Psoas muscle (tissue), 8 donors: Measurements from ENCODE around the gene SLC15A4. TPM values are rescaled to one million over a fixed set of nuclear protein-coding genes. Genes with fewer than 3 reads are reported as not detected.

Experiments used
- ATAC-seq, 4 donors: fragments of 200-7000 bp; cut with Tn5 transposase; one replicate each; pipeline ENCODE4 v1.9.1; 2020; ENCODE audit warnings: moderate library complexity in 3 of 4, mild to moderate bottlenecking in 2 of 4
- DNase-seq, 2 donors: peaks; one replicate each; pipeline ENCODE4 v3.0.0-alpha.2; 2020
- H3K27ac ChIP-seq: fragments of 200-600 bp; one replicate; pipeline ENCODE4 v1.8.0; 2022
- H3K27me3 ChIP-seq, 3 donors: fragments of 200-600 bp in 1 of 3; one replicate each; pipeline versions ENCODE4 v1.6.1 to v1.8.0; 2013 to 2022; ENCODE audit warnings: low read length in 2 of 3, mild to moderate bottlenecking in 2 of 3, moderate library complexity in 1 of 3; ENCODE audit not compliant: insufficient read depth in 3 of 3
- H3K36me3 ChIP-seq, 2 donors: fragments of 200-600 bp in 1 of 2; one replicate each; pipeline versions ENCODE4 v1.6.1 to v1.8.0; 2013 to 2022; ENCODE audit warnings: low read depth in 1 of 2, mild to moderate bottlenecking in 1 of 2, moderate library complexity in 1 of 2; ENCODE audit not compliant: insufficient read depth in 1 of 2
- H3K4me1 ChIP-seq: fragments of 200-600 bp; one replicate; pipeline ENCODE4 v1.8.0; 2022
- H3K4me3 ChIP-seq: fragments of 200-600 bp; one replicate; pipeline ENCODE4 v1.8.0; 2022; ENCODE audit warnings: mild to moderate bottlenecking
- H3K9me3 ChIP-seq: fragments of 200-600 bp; one replicate; pipeline ENCODE4 v1.8.0; 2022
- WGBS, 3 donors: extraction: QIAGEN DNeasy Blood & Tissue Kit; methylation state at CpG; one replicate each; pipeline versions ENCODE4 v1.1.6 to v1.1.7; 2013; 5-methylcytosine and 5-hydroxymethylcytosine counted together
- intact Hi-C, 2 donors: fragments of 100-400 bp; cut with DNase I; formaldehyde crosslinking; loops; one replicate each; pipeline versions ENCODE4 v1.11.0 to v1.14.2; 2022
- polyA plus RNA-seq, 3 donors: library from polyadenylated mRNA; stranded (reverse); fragments of 200-250 nt; gene quantifications; one replicate each; pipeline ENCODE4 v1.2.3, GENCODE V29; 2013
- total RNA-seq, 4 donors: library from RNA; stranded (reverse); fragmentation: NEBNext Ultra II Directional in 2 of 4; extraction: Animal tissue kit (Norgen Biotek cat#: 25700) in 2 of 4; gene quantifications; one replicate each; pipeline versions ENCODE4 v1.2.1 to v1.2.4, GENCODE V29; 2021 to 2023
- TF ChIP-seq, protein P1 (sequence below): fragments of 200-600 bp; IDR thresholded peaks from one replicate; pipeline ENCODE4 v1.8.0; 2022; ENCODE audit warnings: antibody characterized with exemption
- donor health status: healthy with polysubstance abuse.
- donor health status: DM: no; HTN: no; CAD: no; lungs with moderate emphysema.
- donor health status: Bipolar disorder and iron deficiency.
- donor health status: healthy.
- donor health status: DM: yes; HTN: yes; CAD: no.
- donor health status: DM: no; HTN: no; CAD: no.
- donor health status: DM: no; HTN: no; CAD: no.
- donor health status: DM: yes; HTN: yes; CAD: no.

The SLC15A4 gene
- total and polyA plus RNA-seq, 7 donors, result 21.9 to 54.0 (median 30.2) TPM

DNA sequence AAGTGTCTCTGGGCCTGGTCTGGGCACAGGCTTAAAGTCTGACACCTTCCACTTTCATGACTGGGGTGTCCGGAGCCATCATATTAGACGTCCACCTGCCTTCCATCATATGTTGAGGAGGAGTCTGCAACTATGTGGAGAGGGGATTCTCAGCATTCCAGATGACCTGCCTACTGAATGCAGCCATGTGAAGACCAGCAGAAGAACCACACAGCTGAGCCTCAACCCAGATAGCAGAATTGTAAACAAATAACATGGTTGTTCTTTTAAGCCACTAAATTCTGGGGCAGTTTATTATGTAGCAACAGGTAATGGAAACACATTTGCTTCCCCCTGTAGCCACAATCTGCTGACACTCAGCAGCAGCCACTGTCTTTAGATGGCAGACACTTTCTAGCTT lies 4.0 kb upstream of the SLC15A4 start:
- WGBS, 3 donors, result 95 to 98% (median 96%) methylated on average over 2 of the region's 2 CpGs
- intact Hi-C loops, result no loop called here

DNA sequence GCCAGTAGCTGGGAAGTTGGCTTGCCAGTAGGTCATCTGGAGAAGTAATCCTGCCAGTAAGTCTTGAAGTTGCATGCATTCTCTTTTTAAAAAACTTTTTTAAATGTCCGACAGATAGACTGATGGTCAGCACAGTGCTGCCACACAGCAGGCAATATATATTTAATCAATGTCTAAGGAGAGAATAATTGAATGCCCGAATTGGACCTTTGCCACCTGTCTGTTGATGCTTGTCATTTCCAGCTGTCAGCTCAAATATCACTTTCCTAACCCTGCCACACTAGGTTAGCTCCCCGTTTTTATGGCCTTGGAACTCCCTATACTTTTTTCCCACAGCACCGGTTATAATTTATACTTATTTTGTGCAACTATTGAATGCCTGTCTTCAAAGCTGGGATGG lies 2.1 kb upstream of the SLC15A4 start:
- 18 to 30% (median 24%) methylated on average over 4 of the region's 4 CpGs for WGBS, 3 donors
- no peaks in the 10 kb centered on the region for H3K9me3 ChIP-seq
- no peak overlapping the region for H3K4me3 ChIP-seq
- no peak overlapping the region for H3K27ac ChIP-seq
- H3K27me3 ChIP-seq, result no peaks in the 10 kb centered on the region
- TF ChIP-seq, protein P1, sequence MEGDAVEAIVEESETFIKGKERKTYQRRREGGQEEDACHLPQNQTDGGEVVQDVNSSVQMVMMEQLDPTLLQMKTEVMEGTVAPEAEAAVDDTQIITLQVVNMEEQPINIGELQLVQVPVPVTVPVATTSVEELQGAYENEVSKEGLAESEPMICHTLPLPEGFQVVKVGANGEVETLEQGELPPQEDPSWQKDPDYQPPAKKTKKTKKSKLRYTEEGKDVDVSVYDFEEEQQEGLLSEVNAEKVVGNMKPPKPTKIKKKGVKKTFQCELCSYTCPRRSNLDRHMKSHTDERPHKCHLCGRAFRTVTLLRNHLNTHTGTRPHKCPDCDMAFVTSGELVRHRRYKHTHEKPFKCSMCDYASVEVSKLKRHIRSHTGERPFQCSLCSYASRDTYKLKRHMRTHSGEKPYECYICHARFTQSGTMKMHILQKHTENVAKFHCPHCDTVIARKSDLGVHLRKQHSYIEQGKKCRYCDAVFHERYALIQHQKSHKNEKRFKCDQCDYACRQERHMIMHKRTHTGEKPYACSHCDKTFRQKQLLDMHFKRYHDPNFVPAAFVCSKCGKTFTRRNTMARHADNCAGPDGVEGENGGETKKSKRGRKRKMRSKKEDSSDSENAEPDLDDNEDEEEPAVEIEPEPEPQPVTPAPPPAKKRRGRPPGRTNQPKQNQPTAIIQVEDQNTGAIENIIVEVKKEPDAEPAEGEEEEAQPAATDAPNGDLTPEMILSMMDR, result no peak
- DNase-seq (no peak), ATAC-seq (no peak)
- peaks cover 27% of the 10 kb centered on the region for H3K4me1 ChIP-seq
- peaks cover 0 to 5% of the 10 kb centered on the region in 2 donors for H3K36me3 ChIP-seq
- intact Hi-C loops, result no loop called here

More for the DNA sequence above, 4.0 kb upstream of the SLC15A4 start:
- H3K9me3 ChIP-seq, result no peaks in the 10 kb centered on the region
- DNase-seq (no peak), ATAC-seq (no peak)
- peaks cover 9% of the 10 kb centered on the region for H3K4me1 ChIP-seq
- H3K36me3 ChIP-seq, result no peaks in the 10 kb centered on the region
- H3K27ac ChIP-seq, result no peak overlapping the region
- H3K27me3 ChIP-seq, result no peaks in the 10 kb centered on the region
- TF ChIP-seq, protein P1, result no peak
- H3K4me3 ChIP-seq, result no peak overlapping the region

DNA sequence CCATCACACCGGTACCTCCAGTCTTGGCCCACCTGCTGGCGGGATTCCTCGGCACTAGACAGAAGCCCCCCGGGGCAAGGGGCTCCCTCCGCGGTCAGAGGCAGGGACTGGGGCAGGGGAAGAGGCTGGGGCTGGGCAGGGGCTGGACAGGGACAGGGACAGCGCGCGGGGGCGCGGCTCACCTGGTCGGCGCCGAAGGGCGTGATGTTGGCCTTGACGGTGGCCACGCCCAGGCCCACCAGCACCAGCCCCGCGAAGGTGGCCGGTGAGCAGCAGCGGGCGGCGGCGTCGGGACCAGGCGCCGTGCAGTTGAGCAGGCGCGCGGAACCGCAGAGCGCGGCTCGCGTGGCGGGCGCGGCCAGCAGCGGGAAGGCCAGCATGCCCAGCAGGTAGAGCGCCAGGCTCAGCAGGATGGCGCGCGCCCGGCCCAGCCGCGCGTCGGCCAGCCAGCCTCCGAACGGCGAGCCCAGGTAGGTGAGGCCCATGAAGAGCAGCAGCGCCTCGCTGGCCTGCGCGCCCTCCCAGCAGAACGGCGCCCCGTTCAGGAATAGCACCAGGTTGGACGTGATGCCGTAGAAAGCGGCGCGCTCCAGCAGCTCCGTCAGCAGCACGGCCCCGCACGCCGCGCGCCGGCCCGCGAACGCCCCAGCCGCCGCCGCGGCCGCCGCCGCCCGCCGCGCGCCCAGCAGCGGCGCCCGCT lies 392 bp downstream of the SLC15A4 start:
- no peaks in the 10 kb centered on the region for H3K9me3 ChIP-seq
- intact Hi-C loops, result loop anchor here (2.0 to 5.0 kb wide), 2 partner anchors 27 to 36 kb away; no protein-coding TSS in a partner anchor
- H3K4me1 ChIP-seq, result peaks cover 49% of the 10 kb centered on the region
- H3K27me3 ChIP-seq, result no peaks in the 10 kb centered on the region
- peak in 1 of 2 donors; percentile 63 for DNase-seq
- H3K4me3 ChIP-seq, result peak overlapping the region; percentile 95
- TF ChIP-seq, protein P1, result no peak
- H3K36me3 ChIP-seq, result peaks cover 0 to 5% of the 10 kb centered on the region in 2 donors
- peak overlapping the region; percentile 95 for H3K27ac ChIP-seq
- ATAC-seq, result peak; percentile 17 to 34 (median 24)
- 0 to 1% (median 1%) methylated on average over 60 to 88 of the region's 88 CpGs for WGBS, 3 donors

DNA sequence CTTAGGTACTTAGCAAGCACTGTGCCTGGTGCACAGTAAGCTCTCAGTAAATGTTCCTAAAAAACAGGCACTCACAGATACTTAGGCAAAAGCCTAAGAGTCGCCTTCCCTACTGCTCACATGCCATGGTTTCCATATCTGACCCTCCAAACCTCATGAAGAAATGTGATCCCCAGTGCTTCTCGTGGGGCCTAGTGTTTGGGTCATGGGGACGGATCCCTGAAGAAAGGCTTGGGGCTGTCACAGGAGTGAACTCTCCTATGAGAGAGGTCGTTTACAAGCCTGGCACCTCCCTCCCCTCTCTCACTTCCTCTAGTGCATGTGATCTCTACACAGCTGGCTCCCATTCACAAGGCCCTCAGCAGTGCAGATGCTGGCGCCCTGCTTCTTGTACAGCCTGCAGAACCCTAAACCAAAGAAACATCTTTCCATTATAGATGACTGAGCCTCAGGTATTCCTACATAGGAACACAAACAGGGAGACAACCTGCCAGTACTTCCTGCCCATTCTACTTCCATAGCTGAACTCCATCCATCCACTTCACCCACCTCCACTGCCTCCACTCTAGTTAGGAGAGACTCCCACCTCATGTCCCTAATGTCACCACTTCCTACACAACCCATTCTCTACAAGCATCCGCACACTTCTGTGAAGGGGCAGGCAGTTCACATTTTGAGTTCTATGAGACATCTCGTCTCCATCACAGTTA lies 2.9 kb downstream of the SLC15A4 start:
- H3K27ac ChIP-seq, result peak overlapping the region; percentile 95
- TF ChIP-seq, protein P1, result no peak
- no peaks in the 10 kb centered on the region for H3K9me3 ChIP-seq
- peak in 1 of 2 donors; percentile 64 for DNase-seq
- peaks cover 0 to 5% of the 10 kb centered on the region in 2 donors for H3K36me3 ChIP-seq
- 44 to 64% (median 46%) methylated on average over 7 of the region's 7 CpGs for whole genome bisulfite sequencing, 3 donors
- intact Hi-C loops, result loop anchor here in 1 of 2 donors (5.0 kb wide), 1 partner anchor 34 kb away; no protein-coding TSS in a partner anchor
- peaks cover 64% of the 10 kb centered on the region for H3K4me1 ChIP-seq
- ATAC-seq, result peak in 3 of 4 donors; percentile 17 to 25 (median 19)
- H3K27me3 ChIP-seq, result no peaks in the 10 kb centered on the region
- H3K4me3 ChIP-seq, result peak overlapping the region; percentile 38
